Ovary (tissue), 3 donors: Measurements from ENCODE around the gene P4HB.

Experiments
- EP300 ChIP-seq: sonication (generic); formaldehyde crosslinking; IDR thresholded peaks from one replicate; pipeline ENCODE4 v1.6.1; 2017; ENCODE audit warnings: antibody characterized with exemption
- POLR2A ChIP-seq: fragments of 450-650 bp; IDR thresholded peaks from one replicate; pipeline ENCODE4 v1.6.1; 2017; ENCODE audit warnings: antibody characterized with exemption, mild to moderate bottlenecking, moderate library complexity
- TF ChIP-seq, protein P1 (sequence below), 3 donors: fragments of 450-650 bp in 2 of 3; fragments of 200-600 bp in 1 of 3; IDR thresholded peaks; one replicate each; pipeline versions ENCODE4 v1.5.1 to v1.8.0; 2016 to 2022; ENCODE audit warnings: antibody characterized with exemption in 3 of 3, mild to moderate bottlenecking in 1 of 3
- donor health status: DM: no; HTN: no; CAD: no.

DNA sequence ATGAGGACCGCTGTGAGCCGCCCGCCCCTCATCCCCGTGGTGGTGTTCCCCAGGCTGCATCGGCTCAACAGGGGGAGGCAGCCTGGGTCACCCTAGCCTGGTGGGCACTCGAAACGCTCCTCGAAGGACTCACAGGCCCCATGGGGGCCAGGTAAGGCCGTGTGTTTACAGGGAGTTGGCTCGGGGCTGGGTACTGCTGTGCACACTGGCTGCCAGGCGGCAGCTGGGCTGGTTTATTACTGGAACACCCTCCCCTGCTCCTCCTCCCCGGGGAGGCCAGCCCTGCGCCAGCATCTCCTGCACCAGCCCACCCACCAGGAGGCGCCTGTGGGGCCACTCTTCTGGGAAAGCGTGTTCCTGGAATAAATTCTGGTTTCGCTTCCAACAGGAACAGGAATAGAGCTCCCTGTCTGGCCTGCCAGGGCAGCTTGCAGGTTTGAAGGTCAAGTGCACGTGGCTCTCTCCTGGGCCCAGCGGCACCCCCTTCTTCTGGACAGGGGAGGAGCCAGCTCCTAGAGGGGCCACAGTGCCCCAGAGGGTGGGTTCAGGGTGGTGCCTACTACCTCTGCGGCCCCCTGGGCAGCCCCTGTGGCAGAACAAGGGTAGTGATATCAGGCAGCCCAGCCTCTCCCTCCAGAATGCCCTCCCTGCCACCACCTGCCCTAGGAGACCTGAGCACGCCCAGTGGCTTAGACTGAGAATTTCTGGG lies 38.6 kb downstream of the P4HB start:
- TF ChIP-seq, protein P1, sequence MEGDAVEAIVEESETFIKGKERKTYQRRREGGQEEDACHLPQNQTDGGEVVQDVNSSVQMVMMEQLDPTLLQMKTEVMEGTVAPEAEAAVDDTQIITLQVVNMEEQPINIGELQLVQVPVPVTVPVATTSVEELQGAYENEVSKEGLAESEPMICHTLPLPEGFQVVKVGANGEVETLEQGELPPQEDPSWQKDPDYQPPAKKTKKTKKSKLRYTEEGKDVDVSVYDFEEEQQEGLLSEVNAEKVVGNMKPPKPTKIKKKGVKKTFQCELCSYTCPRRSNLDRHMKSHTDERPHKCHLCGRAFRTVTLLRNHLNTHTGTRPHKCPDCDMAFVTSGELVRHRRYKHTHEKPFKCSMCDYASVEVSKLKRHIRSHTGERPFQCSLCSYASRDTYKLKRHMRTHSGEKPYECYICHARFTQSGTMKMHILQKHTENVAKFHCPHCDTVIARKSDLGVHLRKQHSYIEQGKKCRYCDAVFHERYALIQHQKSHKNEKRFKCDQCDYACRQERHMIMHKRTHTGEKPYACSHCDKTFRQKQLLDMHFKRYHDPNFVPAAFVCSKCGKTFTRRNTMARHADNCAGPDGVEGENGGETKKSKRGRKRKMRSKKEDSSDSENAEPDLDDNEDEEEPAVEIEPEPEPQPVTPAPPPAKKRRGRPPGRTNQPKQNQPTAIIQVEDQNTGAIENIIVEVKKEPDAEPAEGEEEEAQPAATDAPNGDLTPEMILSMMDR (IDR thresholded peaks at IDR 0.05) = no peak
- TF ChIP-seq POLR2A (no peak), EP300 (no peak)
